Measurements from ENCODE around the gene GLRA1.

Gene GLRA1

DNA sequence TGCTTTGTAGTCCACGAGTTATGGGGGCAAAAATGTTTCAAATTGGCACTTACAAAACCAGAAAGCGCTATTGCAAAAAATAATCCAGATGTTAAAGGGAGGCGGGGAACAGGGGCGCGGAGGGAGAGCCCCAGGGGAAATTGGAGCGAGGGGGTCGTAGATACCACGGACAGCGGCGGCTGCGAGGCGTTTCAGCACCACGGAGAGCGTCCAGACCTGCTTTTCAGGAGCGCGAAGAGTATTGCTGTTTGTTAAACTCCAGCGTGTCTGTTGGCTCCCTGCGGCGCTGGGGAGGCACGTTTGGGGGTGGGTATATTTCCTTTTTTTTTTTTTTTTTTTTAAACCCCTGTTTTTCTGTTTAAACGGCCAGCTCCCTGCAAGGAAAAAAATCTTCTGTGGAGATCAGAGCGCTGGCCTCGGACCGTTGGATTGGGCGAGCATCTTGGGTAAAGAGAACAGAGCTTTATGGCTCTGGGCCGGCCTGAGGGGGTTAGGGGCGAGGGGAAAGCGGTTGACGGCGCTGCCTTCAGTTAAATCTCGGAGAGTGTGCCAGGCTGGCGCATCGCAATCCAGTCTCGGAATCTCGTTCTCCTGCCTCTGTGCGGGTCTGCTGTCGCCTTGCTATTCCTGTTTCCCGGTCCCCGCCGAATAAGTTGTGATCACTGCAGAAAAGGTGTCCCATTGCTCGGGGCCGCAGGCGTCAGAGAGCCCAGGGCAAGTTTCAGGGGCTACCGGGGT, at the start of gene GLRA1:
Gene GLRA1 (minus strand): TSS at position 288 of the 738 bp plus-strand sequence. CDS start 302 bp downstream, outside the sequence.
- peak; percentile 3 to 36 (median 11) for DNase-seq (ENCODE audit: low read depth in 4 of 4, low spot score in 1 of 4)

- no peak for DNase-seq (ENCODE audit: low read depth in 4 of 4, low spot score in 1 of 4)
Measured at GRCh38 chr5:151970885-151971284, 46.2 kb upstream of the GLRA1 start.

- no peak for DNase-seq (ENCODE audit: low read depth in 4 of 4, low spot score in 1 of 4)
Measured at GRCh38 chr5:151967865-151968264, 43.2 kb upstream of the GLRA1 start.

DNA sequence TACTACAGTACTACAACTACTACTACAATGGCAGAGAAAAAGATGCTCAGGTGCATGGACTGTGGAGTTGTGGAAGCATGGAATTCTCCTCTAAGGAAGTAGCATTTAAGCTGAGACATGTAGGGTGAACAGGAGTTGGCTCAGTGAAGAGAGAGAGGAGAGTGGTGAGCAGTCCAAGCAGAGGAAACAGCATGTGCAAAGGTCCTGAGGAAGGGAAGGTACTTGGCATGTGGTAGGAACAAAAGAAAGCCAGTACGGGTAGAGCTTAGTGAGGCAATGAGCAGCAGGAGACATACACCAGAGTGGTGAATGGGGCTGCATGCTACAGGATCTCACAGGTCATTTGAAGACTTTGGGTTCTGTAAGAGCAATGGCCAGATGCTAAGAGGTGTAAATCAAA, 41.4 kb upstream of the GLRA1 start:
- DNase-seq (ENCODE audit: low read depth in 4 of 4, low spot score in 1 of 4), result no peak

DNA sequence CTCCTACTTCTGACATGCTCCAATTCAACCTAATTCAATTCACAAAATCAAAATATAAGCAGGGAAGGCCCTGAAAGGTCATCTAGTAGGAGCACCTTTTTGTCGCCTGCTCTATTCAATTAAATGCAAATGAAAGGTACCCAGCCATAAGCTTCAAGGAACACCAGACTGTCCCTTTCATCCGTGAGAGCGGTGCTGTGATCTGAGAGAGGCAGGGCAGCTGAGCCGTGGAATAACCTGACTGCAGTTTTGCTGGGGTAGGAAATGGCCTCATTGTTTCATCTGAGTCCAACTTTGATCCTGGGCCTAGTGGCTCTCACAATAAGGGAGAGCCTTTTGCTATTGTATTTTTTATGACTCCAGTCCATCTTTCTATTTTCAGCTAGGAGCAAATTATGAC, 39.8 kb upstream of the GLRA1 start:
- no peak for DNase-seq (ENCODE audit: low read depth in 4 of 4, low spot score in 1 of 4)

DNA sequence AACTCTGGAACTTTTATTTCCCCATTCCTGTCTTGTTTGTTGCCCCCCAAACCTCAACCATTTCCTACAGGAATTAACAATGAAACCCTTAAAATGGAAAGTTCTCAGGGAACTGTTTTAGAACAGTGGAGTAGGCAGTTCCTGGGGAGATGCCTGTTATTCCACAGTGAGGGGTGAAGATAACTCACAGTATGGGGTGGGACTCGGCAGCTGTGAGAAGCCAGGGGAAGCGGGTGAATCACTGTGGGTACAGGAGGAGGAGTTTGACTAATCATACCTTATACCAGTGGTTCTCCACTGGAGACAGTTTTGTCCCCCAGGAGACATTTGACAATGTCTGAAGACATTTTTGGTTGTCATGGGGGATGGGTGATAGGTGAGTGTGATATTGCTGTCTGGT, 36.9 kb upstream of the GLRA1 start:
- DNase-seq (ENCODE audit: low read depth in 4 of 4, low spot score in 1 of 4), result no peak

- DNase-seq (ENCODE audit: low read depth in 4 of 4, low spot score in 1 of 4), result no peak
Measured at GRCh38 chr5:151958111-151958510, 33.5 kb upstream of the GLRA1 start.

DNA sequence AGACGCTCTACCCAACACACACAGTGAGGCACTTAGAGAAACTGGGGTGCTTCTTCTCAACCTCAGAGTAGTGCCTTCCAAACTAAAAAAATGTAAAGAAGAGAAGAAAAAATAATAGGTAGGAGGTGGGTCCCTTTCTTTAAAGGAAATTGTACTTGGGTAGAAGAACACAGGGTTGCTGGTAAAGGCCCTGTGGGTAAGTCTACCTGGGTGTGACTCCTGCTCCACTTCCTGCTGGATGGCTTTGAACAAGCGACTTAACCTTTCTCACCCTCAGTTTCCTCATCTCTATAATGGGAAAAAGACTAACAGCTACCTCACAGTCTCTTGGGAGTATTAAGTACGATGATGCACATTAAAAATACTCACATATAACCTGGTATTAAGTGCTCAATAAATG, 32.1 kb upstream of the GLRA1 start:
- DNase-seq (ENCODE audit: low read depth in 4 of 4, low spot score in 1 of 4), result no peak

- no peak for DNase-seq (ENCODE audit: low read depth in 4 of 4, low spot score in 1 of 4)
Measured at GRCh38 chr5:151954255-151954654, 29.6 kb upstream of the GLRA1 start.

- no peak for DNase-seq (ENCODE audit: low read depth in 4 of 4, low spot score in 1 of 4)
Measured at GRCh38 chr5:151953833-151954232, 29.2 kb upstream of the GLRA1 start.

GRCh38 chr5:151952238-151952637, 27.6 kb upstream of the GLRA1 start:
- DNase-seq (ENCODE audit: low read depth in 4 of 4, low spot score in 1 of 4), result no peak

- no peak for DNase-seq (ENCODE audit: low read depth in 4 of 4, low spot score in 1 of 4)
Measured at GRCh38 chr5:151950706-151951105, 26.1 kb upstream of the GLRA1 start.

GRCh38 chr5:151949701-151950308, 25.2 kb upstream of the GLRA1 start:
- no peak for DNase-seq (ENCODE audit: low read depth in 4 of 4, low spot score in 1 of 4)

DNA sequence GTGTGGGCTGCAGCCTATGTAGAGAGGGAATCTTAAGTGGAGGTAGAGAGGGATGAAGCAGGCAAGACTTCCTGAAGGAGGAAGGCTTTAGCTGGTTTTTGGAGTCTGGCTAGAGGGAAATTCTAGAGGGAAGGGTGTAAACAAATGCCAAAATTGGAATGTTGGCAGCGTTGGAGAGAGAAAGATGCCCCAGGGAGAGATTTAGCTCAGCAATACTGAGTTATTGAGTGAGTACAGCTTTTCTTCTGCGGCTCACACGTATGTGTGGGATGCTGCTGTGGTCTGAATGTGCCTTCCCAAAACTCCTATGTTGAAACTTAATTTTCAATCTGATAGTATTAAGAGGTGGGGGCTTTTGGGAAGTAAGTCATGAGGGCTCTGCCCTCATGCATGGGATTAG, 24.5 kb upstream of the GLRA1 start:
- no peak for DNase-seq (ENCODE audit: low read depth in 4 of 4, low spot score in 1 of 4)

DNA sequence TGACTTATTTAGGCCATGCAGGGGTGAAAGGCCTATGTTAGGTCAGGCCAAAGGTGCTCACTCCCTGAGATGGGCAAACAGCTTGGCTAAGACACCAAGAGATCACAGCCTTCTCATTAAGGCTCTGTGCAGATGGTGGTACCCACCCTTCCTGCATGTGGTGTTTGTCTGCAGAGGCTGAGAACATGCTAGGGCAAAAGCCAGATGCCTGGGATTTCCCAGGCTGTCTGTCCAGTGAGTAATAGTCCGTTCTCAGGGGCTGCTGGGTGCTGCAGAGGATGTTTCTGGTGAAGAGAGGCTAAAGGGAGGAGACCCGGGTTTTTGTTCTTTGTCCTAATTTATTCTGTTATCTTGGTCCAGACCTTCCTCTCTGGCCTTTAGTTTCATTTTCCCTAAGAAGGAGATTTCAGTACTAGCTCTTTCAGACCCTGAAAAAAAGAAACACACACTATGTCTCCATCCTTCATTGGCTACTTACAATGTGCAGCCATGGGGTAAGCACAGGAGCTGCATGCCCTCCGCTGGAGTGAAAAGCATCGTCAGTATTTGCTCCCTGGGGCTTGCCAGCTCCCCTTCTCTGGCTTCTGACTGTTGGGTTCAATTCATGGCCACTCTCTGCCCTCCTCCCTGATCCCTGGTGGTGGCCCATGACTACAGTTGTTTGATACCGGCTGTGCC, 23.4 kb upstream of the GLRA1 start:
- DNase-seq (ENCODE audit: low read depth in 4 of 4, low spot score in 1 of 4), result no peak

DNA sequence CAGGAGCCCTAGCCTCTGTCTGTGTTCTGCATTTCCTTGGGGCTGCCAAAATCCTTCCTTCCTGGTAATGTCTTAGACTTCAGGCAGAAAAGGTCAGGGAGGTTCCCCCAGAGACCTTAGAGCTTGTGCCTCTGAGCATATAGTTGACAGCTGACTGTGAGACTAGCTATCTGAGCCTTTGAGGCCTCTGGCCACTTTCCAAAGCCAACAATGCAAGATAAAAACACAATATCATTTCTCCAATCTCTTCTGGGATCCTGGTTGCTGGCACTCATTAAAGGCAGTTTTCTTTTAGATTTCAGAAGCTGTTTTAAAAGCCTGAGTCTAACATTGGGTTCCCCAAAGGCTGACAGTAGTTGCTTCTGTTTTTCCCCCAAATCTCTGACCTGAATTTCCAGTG, 13.2 kb upstream of the GLRA1 start:
- no peak for DNase-seq (ENCODE audit: low read depth in 4 of 4, low spot score in 1 of 4)

DNA sequence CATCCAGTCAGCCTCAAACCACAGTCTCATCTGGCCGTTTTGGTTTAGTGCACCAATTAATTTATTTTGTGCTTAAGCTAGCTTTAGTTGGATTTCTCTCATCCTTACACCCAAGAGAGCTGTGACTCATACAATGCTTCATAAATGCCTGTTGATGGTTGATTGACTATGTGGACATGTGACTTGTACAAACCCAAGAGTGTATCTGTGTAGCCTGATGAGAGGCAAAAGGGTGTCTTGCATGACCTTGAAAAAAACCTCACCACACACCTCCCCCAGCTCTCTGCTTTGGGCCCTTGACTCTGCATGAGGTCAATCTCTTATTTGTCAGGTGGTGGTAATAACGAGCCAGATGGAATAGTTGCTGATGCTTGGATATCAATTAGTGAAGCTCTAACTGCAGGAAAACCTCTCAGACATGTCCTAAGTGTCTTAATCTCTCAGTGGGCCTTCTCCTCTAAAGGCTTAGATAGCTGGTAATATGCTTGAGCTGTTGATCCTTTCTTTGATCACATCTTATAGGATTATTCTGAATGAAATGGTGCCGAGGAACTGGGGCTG, 10.6 kb upstream of the GLRA1 start:
- DNase-seq (ENCODE audit: low read depth in 4 of 4, low spot score in 1 of 4), result no peak

DNA sequence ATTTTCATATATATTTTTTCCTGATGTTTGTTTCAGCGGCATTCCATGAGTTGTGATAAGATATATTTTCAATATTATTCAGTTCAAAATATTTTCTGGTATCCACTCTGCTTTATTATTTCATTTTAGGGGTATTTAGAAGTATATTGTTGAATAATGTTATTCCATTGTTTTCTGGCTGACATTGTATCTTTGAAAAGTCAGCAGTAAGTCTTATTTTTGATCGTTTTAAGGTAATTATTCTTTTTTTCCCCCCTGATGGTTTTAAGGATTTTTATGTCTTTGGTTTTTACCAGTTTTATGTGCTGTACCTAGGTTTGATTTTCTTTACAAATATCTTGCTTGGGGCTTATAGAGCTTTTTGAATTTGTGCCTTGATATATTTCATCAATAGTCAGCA, 6.6 kb upstream of the GLRA1 start:
- DNase-seq (ENCODE audit: low read depth in 4 of 4, low spot score in 1 of 4), result no peak

GRCh38 chr5:151926188-151926587, 1.5 kb upstream of the GLRA1 start:
- no peak for DNase-seq (ENCODE audit: low read depth in 4 of 4, low spot score in 1 of 4)

GRCh38 chr5:151925340-151925739, 689 bp upstream of the GLRA1 start:
- DNase-seq (ENCODE audit: low read depth in 4 of 4, low spot score in 1 of 4), result no peak

- no peak for DNase-seq (ENCODE audit: low read depth in 4 of 4, low spot score in 1 of 4)
Measured at GRCh38 chr5:151923866-151924476, 680 bp downstream of the GLRA1 start.

GRCh38 chr5:151921916-151922315, 2.7 kb downstream of the GLRA1 start:
- no peak for DNase-seq (ENCODE audit: low read depth in 4 of 4, low spot score in 1 of 4)

All from stimulated activated CD4-positive, alpha-beta T cell treated with anti-CD3 and anti-CD28 coated beads, Interleukin-1b, Interleukin-23, amount 100 ng/mL, for 24 hours (primary cell).